Measurements from ENCODE around the gene DNAJC5. TPM values are rescaled to one million over a fixed set of nuclear protein-coding genes. Genes with fewer than 3 reads are reported as not detected.
A peak's percentile ranks its signal among the peaks of the same experiment; 100 is the strongest.
"Not testable (repeated sequence)": the region's sequence is repeated elsewhere in the genome, so short reads cannot be mapped to it uniquely, and the experiment has no call there.

Gene DNAJC5
- total and polyA plus RNA-seq, 4 donors, result 16.2 to 38.1 (median 25.9) TPM

DNA sequence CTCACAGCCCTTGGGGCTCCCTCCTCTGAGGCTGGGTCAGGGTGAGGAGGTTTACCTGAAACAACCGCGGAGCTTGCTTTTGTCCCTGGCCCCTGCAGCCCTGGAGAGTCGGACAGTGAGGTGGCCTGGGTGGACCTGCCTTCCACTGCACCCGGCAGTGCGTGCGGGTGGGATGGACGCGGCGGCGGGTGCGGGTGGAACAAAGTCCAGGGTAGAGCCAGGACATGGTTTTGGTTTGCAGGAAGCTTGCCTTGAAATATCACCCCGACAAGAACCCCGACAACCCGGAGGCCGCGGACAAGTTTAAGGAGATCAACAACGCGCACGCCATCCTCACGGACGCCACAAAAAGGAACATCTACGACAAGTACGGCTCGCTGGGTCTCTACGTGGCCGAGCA lies 34.1 kb downstream of the DNAJC5 start:
- H3K9me3 ChIP-seq (ENCODE audit: control insufficient read depth, low read length), result no peaks in the 10 kb centered on the region
- H3K36me3 ChIP-seq (ENCODE audit: control insufficient read depth in 1 of 2, insufficient read depth in 2 of 2, low read length in 1 of 2), result peaks cover 0 to 13% of the 10 kb centered on the region in 2 donors
- no peak overlapping the region for H3K27ac ChIP-seq (ENCODE audit: low read depth in 1 of 2, low read length in 2 of 2)
- H3K4me3 ChIP-seq (ENCODE audit: low read length in 2 of 2), result no peak overlapping the region
- intact Hi-C loops (cut with DNase I), result no loop called here
- no peaks in the 10 kb centered on the region for H3K4me1 ChIP-seq (ENCODE audit: control insufficient read depth in 1 of 2, insufficient read depth in 2 of 2, low read length in 2 of 2)
- no peaks in the 10 kb centered on the region for H3K27me3 ChIP-seq (ENCODE audit: control insufficient read depth in 1 of 2, insufficient read depth in 2 of 2, low read length in 1 of 2)
- DNase-seq (no peak), ATAC-seq (ENCODE audit: low FRiP score) (no peak)
- 96% methylated on average over 26 of the region's 26 CpGs for WGBS, 2 donors

DNA sequence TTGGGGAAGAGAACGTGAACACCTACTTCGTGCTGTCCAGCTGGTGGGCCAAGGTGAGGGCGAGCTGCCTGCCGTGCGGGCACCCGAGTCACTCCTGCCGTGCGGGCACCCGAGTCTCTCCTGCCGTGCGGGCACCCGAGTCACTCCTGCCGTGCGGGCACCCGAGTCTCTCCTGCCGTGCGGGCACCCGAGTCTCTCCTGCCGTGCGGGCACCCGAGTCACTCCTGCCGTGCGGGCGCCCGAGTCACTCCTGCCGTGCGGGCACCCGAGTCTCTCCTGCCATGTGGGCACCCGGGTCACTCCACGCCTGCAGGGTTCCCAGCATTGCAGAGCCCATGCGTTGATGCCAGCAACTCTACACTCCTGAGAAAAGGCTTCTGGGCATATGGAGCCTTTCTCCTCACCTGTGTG lies 34.6 kb downstream of the DNAJC5 start:
- DNase-seq; H3K4me1 ChIP-seq (ENCODE audit: control insufficient read depth in 1 of 2, insufficient read depth in 2 of 2, low read length in 2 of 2); H3K4me3 ChIP-seq (ENCODE audit: low read length in 2 of 2); H3K27me3 ChIP-seq (ENCODE audit: control insufficient read depth in 1 of 2, insufficient read depth in 2 of 2, low read length in 1 of 2); H3K9me3 ChIP-seq (ENCODE audit: control insufficient read depth, low read length); ATAC-seq (ENCODE audit: low FRiP score); H3K27ac ChIP-seq (ENCODE audit: low read depth in 1 of 2, low read length in 2 of 2); intact Hi-C loops (cut with DNase I): not testable (repeated sequence)
- WGBS, 2 donors, result 94 to 96% methylated on average over 31 of the region's 31 CpGs
- peaks cover 0 to 13% of the 10 kb centered on the region in 2 donors for H3K36me3 ChIP-seq (ENCODE audit: control insufficient read depth in 1 of 2, insufficient read depth in 2 of 2, low read length in 1 of 2)

DNA sequence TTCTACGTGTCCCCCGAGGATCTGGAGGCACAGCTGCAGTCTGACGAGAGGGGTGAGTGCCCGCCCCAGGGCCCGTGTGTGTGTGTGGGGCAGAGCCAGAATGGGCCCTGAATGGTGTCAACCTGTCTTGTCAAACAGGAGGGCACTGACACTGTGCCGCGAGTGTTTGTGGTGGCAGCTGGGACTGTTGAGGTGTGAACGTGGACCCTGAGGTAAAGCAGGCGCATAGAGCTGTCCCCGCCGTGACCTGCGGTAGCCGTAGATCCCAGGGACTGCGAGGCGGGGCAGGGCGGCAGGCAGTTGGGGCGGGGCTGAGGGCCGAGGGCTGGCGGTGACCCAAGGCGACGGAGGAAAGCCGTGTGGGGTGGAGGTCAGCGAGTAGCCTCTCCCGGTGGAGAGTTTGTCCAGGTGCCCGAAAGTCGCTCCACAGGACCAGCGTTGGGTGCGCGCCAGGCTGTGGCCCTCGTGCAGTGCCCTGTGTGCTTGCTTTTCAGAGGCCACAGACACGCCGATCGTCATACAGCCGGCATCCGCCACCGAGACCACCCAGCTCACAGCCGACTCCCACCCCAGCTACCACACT lies 36.1 kb downstream of the DNAJC5 start:
- intact Hi-C loops (cut with DNase I), result no loop called here

DNA sequence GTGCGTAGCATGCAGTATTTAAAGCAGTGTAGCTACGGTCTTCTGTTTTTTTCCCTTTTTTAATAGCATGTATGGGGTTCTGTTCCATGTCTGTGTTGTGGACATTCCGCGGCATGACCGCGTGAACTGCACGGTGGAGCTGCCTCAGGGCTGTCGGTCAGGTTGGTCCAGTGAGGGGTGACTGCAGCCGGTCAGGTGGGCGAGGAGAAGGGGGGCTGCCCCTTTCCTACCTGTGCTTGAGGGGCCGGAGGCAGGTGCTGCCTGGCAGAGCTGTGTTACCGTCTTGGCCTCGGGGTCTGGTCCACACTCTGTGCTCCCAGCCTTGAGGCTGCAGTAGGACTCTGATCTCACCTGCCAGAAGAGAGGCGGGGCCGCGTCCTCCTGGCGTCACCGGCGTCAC lies 36.8 kb downstream of the DNAJC5 start:
- ATAC-seq (ENCODE audit: low FRiP score), result no peak
- intact Hi-C loops (cut with DNase I), result no loop called here

More for the DNA sequence above, 36.1 kb downstream of the DNAJC5 start:
- no peaks in the 10 kb centered on the region for H3K4me1 ChIP-seq (ENCODE audit: control insufficient read depth in 1 of 2, insufficient read depth in 2 of 2, low read length in 2 of 2)
- no peak for DNase-seq
- H3K4me3 ChIP-seq (ENCODE audit: low read length in 2 of 2), result no peak overlapping the region
- peak; percentile 33 for ATAC-seq (ENCODE audit: low FRiP score)
- peaks cover 0 to 13% of the 10 kb centered on the region in 2 donors for H3K36me3 ChIP-seq (ENCODE audit: control insufficient read depth in 1 of 2, insufficient read depth in 2 of 2, low read length in 1 of 2)
- no peaks in the 10 kb centered on the region for H3K9me3 ChIP-seq (ENCODE audit: control insufficient read depth, low read length)
- H3K27me3 ChIP-seq (ENCODE audit: control insufficient read depth in 1 of 2, insufficient read depth in 2 of 2, low read length in 1 of 2), result no peaks in the 10 kb centered on the region
- H3K27ac ChIP-seq (ENCODE audit: low read depth in 1 of 2, low read length in 2 of 2), result no peak overlapping the region
- 89 to 91% methylated on average over 35 to 37 of the region's 37 CpGs for whole genome bisulfite sequencing, 2 donors

DNA sequence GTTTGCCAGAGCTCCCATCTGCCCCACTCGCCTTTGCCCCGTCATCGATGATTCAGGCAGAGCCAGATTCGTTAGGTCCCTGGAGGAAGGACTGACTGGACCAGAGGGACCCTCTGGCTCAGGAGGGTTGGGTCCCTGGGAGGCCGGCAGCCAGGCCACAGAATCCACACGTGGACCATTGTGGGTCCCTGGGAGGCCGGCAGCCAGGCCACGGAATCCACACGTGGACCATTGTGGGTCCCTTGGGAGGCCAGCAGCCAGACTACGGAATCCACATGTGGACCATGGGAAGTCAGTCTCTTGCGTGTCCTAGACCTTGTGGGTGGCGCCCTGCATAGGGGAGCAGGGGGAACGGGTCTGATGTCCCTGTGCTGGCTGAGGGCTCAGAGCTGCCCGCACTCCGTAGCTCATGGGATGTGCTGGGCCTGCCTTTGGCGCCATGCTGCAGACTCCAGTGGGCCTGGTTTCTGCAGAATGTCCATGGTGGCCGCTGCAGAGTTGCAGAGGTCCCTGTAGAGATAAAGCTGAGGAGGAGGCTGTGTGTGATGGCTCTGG lies 37.8 kb downstream of the DNAJC5 start:
- ATAC-seq (ENCODE audit: low FRiP score), result no peak
- H3K9me3 ChIP-seq (ENCODE audit: control insufficient read depth, low read length), result no peaks in the 10 kb centered on the region
- no peaks in the 10 kb centered on the region for H3K27me3 ChIP-seq (ENCODE audit: control insufficient read depth in 1 of 2, insufficient read depth in 2 of 2, low read length in 1 of 2)
- WGBS, 2 donors, result 86 to 87% methylated on average over 17 of the region's 17 CpGs
- no peaks in the 10 kb centered on the region for H3K4me1 ChIP-seq (ENCODE audit: control insufficient read depth in 1 of 2, insufficient read depth in 2 of 2, low read length in 2 of 2)
- H3K4me3 ChIP-seq (ENCODE audit: low read length in 2 of 2), result no peak overlapping the region
- no peak overlapping the region for H3K27ac ChIP-seq (ENCODE audit: low read depth in 1 of 2, low read length in 2 of 2)
- DNase-seq, result no peak
- intact Hi-C loops (cut with DNase I), result no loop called here
- H3K36me3 ChIP-seq (ENCODE audit: control insufficient read depth in 1 of 2, insufficient read depth in 2 of 2, low read length in 1 of 2), result peaks cover 0 to 11% of the 10 kb centered on the region in 2 donors

More for the DNA sequence above, 36.8 kb downstream of the DNAJC5 start:
- no peak overlapping the region for H3K4me3 ChIP-seq (ENCODE audit: low read length in 2 of 2)
- peaks cover 0 to 13% of the 10 kb centered on the region in 2 donors for H3K36me3 ChIP-seq (ENCODE audit: control insufficient read depth in 1 of 2, insufficient read depth in 2 of 2, low read length in 1 of 2)
- no peaks in the 10 kb centered on the region for H3K4me1 ChIP-seq (ENCODE audit: control insufficient read depth in 1 of 2, insufficient read depth in 2 of 2, low read length in 2 of 2)
- WGBS, 2 donors, result 94 to 95% methylated on average over 19 of the region's 19 CpGs
- H3K9me3 ChIP-seq (ENCODE audit: control insufficient read depth, low read length), result no peaks in the 10 kb centered on the region
- DNase-seq, result no peak
- no peak overlapping the region for H3K27ac ChIP-seq (ENCODE audit: low read depth in 1 of 2, low read length in 2 of 2)
- H3K27me3 ChIP-seq (ENCODE audit: control insufficient read depth in 1 of 2, insufficient read depth in 2 of 2, low read length in 1 of 2), result no peaks in the 10 kb centered on the region

DNA sequence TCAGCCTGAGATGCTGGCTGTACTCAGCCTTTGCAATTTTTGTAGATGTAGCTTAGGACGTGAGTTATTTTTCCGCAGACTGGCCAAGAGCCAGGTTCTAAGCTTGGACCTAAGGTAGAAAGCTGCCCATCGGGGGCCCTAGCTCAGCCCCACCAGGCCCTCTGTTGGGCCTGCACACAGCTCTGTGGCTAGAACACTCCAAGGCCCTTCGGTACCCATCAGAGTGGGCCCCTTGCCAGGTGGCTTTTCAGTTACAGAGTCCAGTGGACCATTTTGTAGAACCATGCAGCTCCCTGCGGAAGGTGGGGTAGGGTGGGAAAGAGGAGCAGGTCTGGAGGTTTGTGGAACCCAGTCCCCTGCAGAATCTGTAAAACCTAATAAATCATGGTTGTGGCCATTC lies 38.7 kb downstream of the DNAJC5 start:
- H3K27me3 ChIP-seq (ENCODE audit: control insufficient read depth in 1 of 2, insufficient read depth in 2 of 2, low read length in 1 of 2), result no peaks in the 10 kb centered on the region
- no peaks in the 10 kb centered on the region for H3K9me3 ChIP-seq (ENCODE audit: control insufficient read depth, low read length)
- no peak for DNase-seq
- H3K27ac ChIP-seq (ENCODE audit: low read depth in 1 of 2, low read length in 2 of 2), result no peak overlapping the region
- WGBS, 2 donors, result 54 to 57% methylated on average over 5 of the region's 5 CpGs
- peaks cover 0 to 9% of the 10 kb centered on the region in 2 donors for H3K36me3 ChIP-seq (ENCODE audit: control insufficient read depth in 1 of 2, insufficient read depth in 2 of 2, low read length in 1 of 2)
- H3K4me1 ChIP-seq (ENCODE audit: control insufficient read depth in 1 of 2, insufficient read depth in 2 of 2, low read length in 2 of 2), result no peaks in the 10 kb centered on the region
- no peak for ATAC-seq (ENCODE audit: low FRiP score)
- no peak overlapping the region for H3K4me3 ChIP-seq (ENCODE audit: low read length in 2 of 2)
- intact Hi-C loops (cut with DNase I), result no loop called here

DNA sequence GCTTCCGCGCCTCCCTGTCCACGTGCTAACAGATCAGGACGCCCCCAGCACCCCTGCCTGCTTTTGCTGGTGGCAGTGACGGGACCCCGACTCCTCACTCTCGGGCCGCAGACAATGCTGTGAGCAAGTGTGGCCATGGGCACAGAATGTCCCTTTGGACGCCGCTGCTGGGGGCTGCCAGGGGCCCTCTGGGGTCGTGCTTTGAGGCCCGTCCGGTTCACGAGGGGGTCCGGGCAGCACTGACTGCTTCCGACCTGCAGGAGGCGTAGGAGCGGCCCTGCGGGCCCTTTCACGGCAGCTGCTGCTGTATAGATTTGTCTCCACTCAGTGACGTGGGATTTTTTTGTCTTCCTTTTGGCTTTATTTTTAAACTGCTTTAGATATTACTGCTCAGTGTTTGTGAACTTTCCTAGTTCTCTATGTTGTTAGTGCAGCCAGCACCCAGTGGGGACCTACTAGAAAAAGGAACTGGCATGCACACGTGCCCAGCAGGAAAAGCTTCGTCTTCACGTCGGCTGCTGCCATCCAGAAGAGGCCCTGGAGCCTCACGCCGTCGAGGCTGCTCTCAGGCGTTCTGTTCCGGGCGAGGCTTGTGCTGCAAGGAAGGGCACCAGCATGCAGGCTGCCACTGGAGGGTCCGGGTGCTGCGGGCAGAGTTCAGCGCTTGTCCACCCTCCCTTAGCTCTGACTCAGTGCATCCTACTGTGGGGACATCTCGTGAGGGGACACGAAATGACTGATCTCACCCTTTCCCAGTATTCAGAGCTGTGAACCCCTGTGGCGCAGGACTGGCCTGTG lies 39.5 kb downstream of the DNAJC5 start:
- no peak overlapping the region for H3K4me3 ChIP-seq (ENCODE audit: low read length in 2 of 2)
- H3K27ac ChIP-seq (ENCODE audit: low read depth in 1 of 2, low read length in 2 of 2), result no peak overlapping the region
- no peaks in the 10 kb centered on the region for H3K4me1 ChIP-seq (ENCODE audit: control insufficient read depth in 1 of 2, insufficient read depth in 2 of 2, low read length in 2 of 2)
- ATAC-seq (ENCODE audit: low FRiP score), result no peak
- WGBS, 2 donors, result 71 to 76% methylated on average over 37 of the region's 37 CpGs
- intact Hi-C loops (cut with DNase I), result no loop called here
- no peaks in the 10 kb centered on the region for H3K9me3 ChIP-seq (ENCODE audit: control insufficient read depth, low read length)
- no peak for DNase-seq
- peaks cover 0 to 9% of the 10 kb centered on the region in 2 donors for H3K36me3 ChIP-seq (ENCODE audit: control insufficient read depth in 1 of 2, insufficient read depth in 2 of 2, low read length in 1 of 2)
- no peaks in the 10 kb centered on the region for H3K27me3 ChIP-seq (ENCODE audit: control insufficient read depth in 1 of 2, insufficient read depth in 2 of 2, low read length in 1 of 2)

DNA sequence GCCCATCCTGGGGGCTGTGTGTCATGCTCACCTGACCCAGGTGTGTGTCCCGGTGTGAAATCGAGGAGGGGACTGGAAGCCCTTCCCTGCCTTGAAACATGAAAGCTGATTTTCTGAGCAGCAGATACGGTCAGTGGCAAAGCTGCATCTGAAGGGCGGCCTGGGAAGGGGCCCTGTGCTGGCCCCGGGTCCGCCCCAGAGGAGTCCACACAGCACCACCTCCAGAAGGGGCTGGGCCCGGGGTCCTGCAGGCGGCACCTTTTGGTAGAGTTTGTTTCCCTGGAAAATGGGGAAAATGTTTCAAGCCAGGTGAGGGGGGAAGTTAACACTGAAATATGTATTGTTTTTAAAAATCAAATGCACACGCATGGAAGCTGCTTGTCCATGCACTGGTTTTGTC lies 40.5 kb downstream of the DNAJC5 start:
- WGBS, 2 donors, result 90 to 92% methylated on average over 9 of the region's 9 CpGs
- H3K27ac ChIP-seq (ENCODE audit: low read depth in 1 of 2, low read length in 2 of 2), result no peak overlapping the region
- intact Hi-C loops (cut with DNase I), result no loop called here

More for the DNA sequence above, 40.5 kb downstream of the DNAJC5 start:
- ATAC-seq (ENCODE audit: low FRiP score) (no peak), DNase-seq (no peak)
- H3K36me3 ChIP-seq (ENCODE audit: control insufficient read depth in 1 of 2, insufficient read depth in 2 of 2, low read length in 1 of 2), result peaks cover 0 to 10% of the 10 kb centered on the region in 2 donors
- no peaks in the 10 kb centered on the region for H3K4me1 ChIP-seq (ENCODE audit: control insufficient read depth in 1 of 2, insufficient read depth in 2 of 2, low read length in 2 of 2)
- no peaks in the 10 kb centered on the region for H3K9me3 ChIP-seq (ENCODE audit: control insufficient read depth, low read length)
- H3K27me3 ChIP-seq (ENCODE audit: control insufficient read depth in 1 of 2, insufficient read depth in 2 of 2, low read length in 1 of 2), result no peaks in the 10 kb centered on the region
- H3K4me3 ChIP-seq (ENCODE audit: low read length in 2 of 2), result no peak overlapping the region

All from aorta (tissue), 5 donors.